SH-SY5Y (cell line): ENCODE data around the gene RASL11A.

ENCODE experiments used
- GATA2 ChIP-seq: IDR thresholded peaks from 2 replicates; pipeline ENCODE4 v1.6.1; 2011; ENCODE audit warnings: mild to moderate bottlenecking, low read depth, low read length
- GATA3 ChIP-seq: IDR thresholded peaks from 2 replicates; pipeline ENCODE4 v1.6.1; 2011; ENCODE audit warnings: low read depth, mild to moderate bottlenecking, low read length, moderate library complexity

GRCh38 chr13:27226991-27227390 lies 43.6 kb upstream of the RASL11A start:
- no peak for TF ChIP-seq GATA3
- no peak for TF ChIP-seq GATA2
